Activated T-helper 2 cell treated with anti-CD3 and anti-CD28 coated beads, Interferon-gamma antibody, Interleukin-2, Interleukin-4, amounts not matched to agents 10 μg/mL and 5 μg/mL and 100 μg/mL, durations not matched to agents 14 hours and 24 hours and 36 hours (primary cell): ENCODE measurements around the gene DKKL1. TPM values are rescaled to one million over a fixed set of nuclear protein-coding genes. Genes with fewer than 3 reads are reported as not detected.
A peak's percentile ranks its signal among the peaks of the same experiment; 100 is the strongest.

ENCODE experiments used
- DNase-seq: peaks from one replicate; pipeline ENCODE4 v3.0.0; 2021; ENCODE audit warnings: low spot score
- H3K27ac Mint-ChIP-seq: one replicate; pipeline ENCODE4 v1.8.0; 2021; ENCODE audit warnings: mixed read lengths
- H3K27me3 Mint-ChIP-seq: one replicate; pipeline ENCODE4 v1.8.0; 2021; ENCODE audit warnings: low read depth, mixed read lengths
- H3K36me3 Mint-ChIP-seq: one replicate; pipeline ENCODE4 v1.8.0; 2021; ENCODE audit warnings: low read depth, mixed read lengths
- H3K4me1 Mint-ChIP-seq: one replicate; pipeline ENCODE4 v1.8.0; 2021; ENCODE audit warnings: low read depth, mixed read lengths
- H3K4me3 Mint-ChIP-seq: one replicate; pipeline ENCODE4 v1.8.0; 2021; ENCODE audit warnings: low read depth, mild to moderate bottlenecking, moderate library complexity, mixed read lengths
- H3K9me3 Mint-ChIP-seq: one replicate; pipeline ENCODE4 v1.8.0; 2021; ENCODE audit warnings: mixed read lengths
- intact Hi-C: fragments of 100-400 bp; cut with micrococcal nuclease; formaldehyde crosslinking; loops from one replicate; pipeline ENCODE4 v1.15.1; 2023
- total RNA-seq: library from RNA; stranded (reverse); gene quantifications from 2 replicates; pipeline ENCODE4 v1.2.3, GENCODE V29; 2022

DKKL1 gene
- total RNA-seq, 1 donor from 2014 or later: not detected

DNA sequence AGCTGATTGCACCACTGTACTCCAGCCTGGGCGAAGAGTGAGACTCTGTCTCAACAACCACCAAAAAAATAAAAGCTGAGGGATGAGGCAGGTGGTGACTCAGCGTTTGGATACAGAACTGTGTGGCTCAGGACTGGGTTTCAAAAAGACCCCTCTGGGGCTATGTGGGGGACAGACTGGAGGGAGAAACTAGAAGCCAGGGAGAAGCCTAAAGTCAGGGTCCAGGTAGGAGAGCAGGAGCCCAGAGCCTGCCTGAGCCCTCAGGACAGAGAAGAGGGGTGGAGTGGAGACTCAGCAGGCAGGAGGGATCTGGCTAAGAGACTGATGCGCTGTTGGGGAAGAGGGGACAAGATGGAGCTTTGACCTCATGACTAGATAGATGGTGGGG is 30.3 kb upstream of the DKKL1 start:
- DNase-seq: no peak
- peak overlapping the region; percentile 77 for H3K4me3 Mint-ChIP-seq
- H3K27me3 Mint-ChIP-seq: no peaks in the 10 kb centered on the region
- H3K36me3 Mint-ChIP-seq: peaks cover 28% of the 10 kb centered on the region
- H3K9me3 Mint-ChIP-seq: no peaks in the 10 kb centered on the region
- peak overlapping the region; percentile 92 for H3K27ac Mint-ChIP-seq
- peaks cover 55% of the 10 kb centered on the region for H3K4me1 Mint-ChIP-seq
- intact Hi-C loops: no loop called here

DNA sequence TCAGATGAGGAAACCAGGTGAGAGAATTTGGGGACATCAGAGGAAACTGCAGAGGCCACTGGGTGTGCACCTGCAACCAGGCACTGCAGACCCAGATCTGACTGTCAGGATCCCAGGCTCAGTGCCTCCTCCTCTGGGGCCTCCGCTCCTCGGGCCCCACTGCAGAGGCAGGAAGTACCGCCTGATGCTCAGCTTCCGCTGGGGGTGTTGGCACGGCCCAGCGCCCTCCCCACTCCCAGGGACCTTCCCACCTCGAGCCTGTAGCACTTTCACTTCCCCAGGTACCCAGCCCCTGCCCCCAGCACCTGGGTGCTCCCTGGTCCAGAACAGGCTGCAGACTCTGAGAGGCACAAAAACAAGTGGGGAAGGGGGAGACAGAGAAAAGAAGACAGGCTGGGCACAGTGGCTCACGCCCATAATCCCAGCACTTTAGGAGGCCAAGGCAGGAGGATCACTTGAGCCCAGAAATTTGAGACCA is 29.8 kb upstream of the DKKL1 start:
- Mint-ChIP-seq H3K27ac (peak overlapping the region; percentile 92), H3K4me1 (peaks cover 53% of the 10 kb centered on the region), H3K36me3 (peaks cover 30% of the 10 kb centered on the region), H3K27me3 (no peaks in the 10 kb centered on the region), H3K9me3 (no peaks in the 10 kb centered on the region), H3K4me3 (peak overlapping the region; percentile 77)
- peak; percentile 64 for DNase-seq
- intact Hi-C loops: no loop called here

DNA sequence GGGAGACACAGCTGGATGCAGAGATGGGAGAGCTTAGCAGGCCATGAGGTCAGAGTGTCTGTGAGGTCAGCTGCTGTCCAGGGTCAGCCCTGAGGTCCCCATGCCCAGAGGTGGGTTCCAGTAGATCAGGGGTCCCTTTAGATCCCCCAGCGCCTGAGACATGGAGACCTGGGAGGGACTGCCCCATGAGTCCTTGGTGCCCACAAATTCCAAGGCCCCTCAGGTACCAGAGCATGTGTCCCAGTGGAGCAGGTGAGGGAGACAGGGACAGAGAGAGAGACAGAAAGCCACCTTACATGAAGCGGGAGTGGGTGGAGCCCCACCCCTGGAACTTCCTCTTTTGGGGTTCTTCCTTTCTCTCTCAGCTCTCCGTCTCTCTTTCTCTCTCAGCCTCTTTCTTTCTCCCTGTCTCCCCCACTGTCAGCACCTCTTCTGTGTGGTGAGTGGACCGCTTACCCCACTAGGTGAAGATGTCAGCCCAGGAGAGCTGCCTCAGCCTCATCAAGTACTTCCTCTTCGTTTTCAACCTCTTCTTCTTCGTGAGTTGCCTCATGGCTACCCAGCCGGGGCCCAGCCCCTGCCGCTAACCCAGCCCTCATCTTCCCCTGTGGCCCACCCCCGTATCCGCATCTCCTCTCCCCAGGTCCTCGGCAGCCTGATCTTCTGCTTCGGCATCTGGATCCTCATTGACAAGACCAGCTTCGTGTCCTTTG is 28.4 kb upstream of the DKKL1 start, which contains the start of gene CD37:
TSS of gene CD37 (plus strand) at position 336 of the 713 bp plus-strand sequence. CDS start at position 471, 135 bp downstream.
- peak; percentile 54 for DNase-seq
- intact Hi-C loops: no loop called here
- peaks cover 36% of the 10 kb centered on the region for H3K36me3 Mint-ChIP-seq
- no peaks in the 10 kb centered on the region for H3K9me3 Mint-ChIP-seq
- H3K4me3 Mint-ChIP-seq: peak within 1 kb of the TSS; percentile 99
- H3K4me1 Mint-ChIP-seq: peaks cover 49% of the 10 kb centered on the region
- no peaks in the 10 kb centered on the region for H3K27me3 Mint-ChIP-seq
- H3K27ac Mint-ChIP-seq: peak within 1 kb of the TSS; percentile 99

DNA sequence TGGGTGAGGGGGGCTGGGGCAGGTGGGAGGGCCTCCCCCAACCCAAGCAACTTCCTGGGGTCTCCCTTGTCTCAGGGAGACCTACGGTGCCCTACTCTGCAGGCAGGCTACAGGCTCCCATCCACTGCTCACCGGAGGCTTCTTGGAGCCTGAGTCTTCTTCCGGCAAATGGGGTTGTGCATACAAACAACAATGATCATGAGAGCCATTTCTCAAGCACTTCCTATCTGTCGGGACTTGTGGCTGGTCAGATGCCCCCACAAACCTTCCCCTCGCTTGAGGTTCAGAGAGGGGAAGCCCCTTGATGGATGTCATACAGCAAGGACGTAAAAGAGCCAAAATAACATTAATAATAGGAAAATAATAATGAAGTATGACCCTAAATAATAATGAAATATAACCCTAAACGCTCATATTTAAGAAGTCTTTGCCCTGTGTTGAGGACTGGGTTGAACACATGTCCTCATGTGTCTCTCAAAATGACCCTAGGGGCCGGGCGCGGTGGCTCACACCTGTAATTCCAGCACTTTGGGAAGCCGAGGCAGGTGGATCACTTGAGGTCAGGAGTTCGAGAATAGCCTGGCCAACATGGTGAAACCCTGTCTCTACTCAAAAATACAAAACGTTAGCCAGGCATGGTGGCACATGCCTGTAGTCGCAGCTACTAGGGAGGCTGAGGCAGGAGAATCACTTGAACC is 27.7 kb upstream of the DKKL1 start:
- no peaks in the 10 kb centered on the region for H3K9me3 Mint-ChIP-seq
- H3K27me3 Mint-ChIP-seq: no peaks in the 10 kb centered on the region
- intact Hi-C loops: no loop called here
- peak overlapping the region; percentile 99 for H3K4me3 Mint-ChIP-seq
- peaks cover 37% of the 10 kb centered on the region for H3K36me3 Mint-ChIP-seq
- H3K4me1 Mint-ChIP-seq: peaks cover 50% of the 10 kb centered on the region
- peak overlapping the region; percentile 99 for H3K27ac Mint-ChIP-seq
- no peak for DNase-seq

DNA sequence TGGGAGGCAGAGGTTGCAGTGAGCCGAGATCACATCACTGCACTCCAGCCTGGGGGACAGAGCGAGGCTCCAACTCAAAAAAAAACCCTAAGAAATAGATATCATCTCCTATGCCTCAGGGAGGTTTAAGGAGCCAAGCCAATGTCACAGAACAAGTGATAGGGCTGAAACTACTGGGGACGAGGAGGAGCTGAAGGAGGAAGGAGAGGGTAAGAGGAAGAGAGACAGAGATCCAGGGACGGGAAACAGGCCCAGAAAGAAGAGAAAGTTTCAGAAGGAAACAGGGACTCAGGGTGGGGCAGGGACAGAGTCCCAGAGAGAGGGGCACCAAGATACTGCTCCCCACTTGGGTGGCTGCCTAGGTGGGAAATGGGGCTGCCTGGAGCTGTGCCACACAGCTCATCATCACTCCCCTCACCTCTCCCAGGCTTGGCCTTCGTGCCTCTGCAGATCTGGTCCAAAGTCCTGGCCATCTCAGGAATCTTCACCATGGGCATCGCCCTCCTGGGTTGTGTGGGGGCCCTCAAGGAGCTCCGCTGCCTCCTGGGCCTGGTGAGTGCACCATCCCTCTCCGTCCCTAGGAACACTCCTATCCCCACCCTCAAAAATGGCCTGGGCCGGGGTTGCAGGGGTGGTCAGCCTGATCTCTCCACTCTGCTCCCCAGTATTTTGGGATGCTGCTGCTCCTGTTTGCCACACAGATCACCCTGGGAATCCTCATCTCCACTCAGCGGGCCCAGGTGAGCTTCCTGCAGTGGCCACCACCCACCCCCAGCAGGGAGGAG is 27.0 kb upstream of the DKKL1 start:
- Mint-ChIP-seq H3K27ac (peak overlapping the region; percentile 99), H3K27me3 (no peaks in the 10 kb centered on the region), H3K4me1 (peaks cover 46% of the 10 kb centered on the region), H3K4me3 (peak overlapping the region; percentile 99), H3K9me3 (no peaks in the 10 kb centered on the region), H3K36me3 (peaks cover 37% of the 10 kb centered on the region)
- intact Hi-C loops: no loop called here
- DNase-seq: no peak

DNA sequence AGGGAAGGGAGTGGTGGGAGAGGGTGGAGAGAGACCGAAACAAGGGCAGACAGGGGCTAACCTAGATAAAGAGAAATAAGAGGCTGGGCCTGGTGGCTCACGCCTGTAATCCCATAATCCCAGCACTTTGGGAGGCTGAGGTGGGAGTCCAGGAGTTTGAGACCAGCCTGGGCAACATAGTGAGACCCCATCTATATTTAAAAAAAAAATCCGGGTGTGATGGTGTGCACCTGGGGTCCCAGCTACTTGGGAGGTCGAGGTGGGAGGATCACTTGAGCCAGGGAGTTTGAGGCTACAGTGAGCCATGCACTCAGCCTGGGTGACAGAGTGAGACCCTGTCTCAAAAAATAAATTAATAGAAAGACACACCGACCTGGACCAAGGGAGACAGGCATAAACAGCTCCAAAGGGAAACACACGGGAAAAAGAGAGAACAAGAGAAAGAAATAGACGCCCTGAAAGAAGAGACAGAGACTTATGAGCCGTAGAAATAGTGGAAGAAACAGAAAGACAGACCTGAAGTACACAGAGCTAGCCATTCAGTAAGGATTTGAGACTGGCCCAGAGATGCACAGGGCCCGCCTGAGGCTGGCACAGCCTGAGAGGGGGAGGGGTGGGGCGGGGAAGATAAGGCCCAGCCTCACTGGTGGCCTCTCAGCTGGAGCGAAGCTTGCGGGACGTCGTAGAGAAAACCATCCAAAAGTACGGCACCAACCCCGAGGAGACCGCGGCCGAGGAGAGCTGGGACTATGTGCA is 26.2 kb upstream of the DKKL1 start:
- intact Hi-C loops: no loop called here
- DNase-seq: no peak
- no peaks in the 10 kb centered on the region for H3K27me3 Mint-ChIP-seq
- peaks cover 37% of the 10 kb centered on the region for H3K36me3 Mint-ChIP-seq
- no peaks in the 10 kb centered on the region for H3K9me3 Mint-ChIP-seq
- H3K27ac Mint-ChIP-seq: peak overlapping the region; percentile 18
- H3K4me1 Mint-ChIP-seq: peaks cover 41% of the 10 kb centered on the region
- H3K4me3 Mint-ChIP-seq: peak overlapping the region; percentile 99

DNA sequence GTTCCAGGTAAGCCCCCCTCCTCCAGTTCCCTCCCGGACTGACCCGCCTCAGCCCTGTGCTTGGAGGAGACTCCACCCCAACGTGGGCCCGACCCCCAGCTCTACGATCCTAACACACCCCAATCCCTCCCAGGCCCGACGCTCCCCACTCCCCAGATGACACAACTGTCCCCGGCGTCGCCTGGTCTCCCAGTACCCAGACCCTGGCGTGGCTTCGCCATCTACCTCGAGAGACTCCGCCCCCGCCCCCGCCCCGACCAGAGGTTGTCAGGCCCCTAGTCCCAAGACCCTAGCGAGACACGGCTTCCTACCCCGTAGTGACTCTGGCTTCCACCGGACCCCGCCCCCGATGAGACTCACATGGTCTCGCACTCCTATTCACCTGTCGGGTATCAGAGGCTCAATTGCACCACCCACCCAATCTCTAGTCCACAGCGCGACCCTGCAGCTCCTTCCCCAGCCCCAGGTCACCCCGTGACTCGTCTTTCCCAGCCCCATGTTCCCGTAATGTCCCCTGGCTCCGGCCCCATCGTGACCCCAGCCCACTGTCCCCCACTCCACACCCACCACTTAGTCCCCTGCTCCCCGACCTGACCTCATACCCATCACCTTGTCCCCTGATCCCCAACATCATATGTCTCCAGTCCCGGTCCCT is 25.5 kb upstream of the DKKL1 start:
- Mint-ChIP-seq H3K9me3 (no peaks in the 10 kb centered on the region), H3K27me3 (no peaks in the 10 kb centered on the region), H3K27ac (no peak overlapping the region), H3K36me3 (peaks cover 37% of the 10 kb centered on the region), H3K4me1 (peaks cover 41% of the 10 kb centered on the region), H3K4me3 (no peak overlapping the region)
- intact Hi-C loops: no loop called here
- no peak for DNase-seq

DNA sequence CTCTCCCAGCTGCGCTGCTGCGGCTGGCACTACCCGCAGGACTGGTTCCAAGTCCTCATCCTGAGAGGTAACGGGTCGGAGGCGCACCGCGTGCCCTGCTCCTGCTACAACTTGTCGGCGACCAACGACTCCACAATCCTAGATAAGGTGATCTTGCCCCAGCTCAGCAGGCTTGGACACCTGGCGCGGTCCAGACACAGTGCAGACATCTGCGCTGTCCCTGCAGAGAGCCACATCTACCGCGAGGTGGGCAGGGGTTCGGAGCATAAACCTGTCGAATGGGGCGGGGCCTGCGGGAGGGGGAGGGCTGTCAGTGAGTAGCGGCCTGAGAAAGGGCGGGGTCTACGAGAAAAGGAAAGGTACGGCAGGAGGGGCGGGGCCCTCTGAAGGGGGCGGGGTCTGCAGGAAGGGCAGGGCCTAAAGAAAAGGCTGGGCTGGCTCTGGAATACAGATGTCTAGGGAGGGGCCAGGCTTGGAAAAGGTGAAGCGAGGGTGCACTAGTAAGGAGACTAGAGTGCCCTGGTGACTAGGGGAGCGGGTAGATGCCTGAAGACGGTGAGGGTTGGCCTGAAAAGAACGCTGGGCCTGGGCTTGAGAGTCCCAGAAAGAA is 24.9 kb upstream of the DKKL1 start:
- H3K9me3 Mint-ChIP-seq: no peaks in the 10 kb centered on the region
- H3K36me3 Mint-ChIP-seq: peaks cover 37% of the 10 kb centered on the region
- H3K27ac Mint-ChIP-seq: no peak overlapping the region

DNA sequence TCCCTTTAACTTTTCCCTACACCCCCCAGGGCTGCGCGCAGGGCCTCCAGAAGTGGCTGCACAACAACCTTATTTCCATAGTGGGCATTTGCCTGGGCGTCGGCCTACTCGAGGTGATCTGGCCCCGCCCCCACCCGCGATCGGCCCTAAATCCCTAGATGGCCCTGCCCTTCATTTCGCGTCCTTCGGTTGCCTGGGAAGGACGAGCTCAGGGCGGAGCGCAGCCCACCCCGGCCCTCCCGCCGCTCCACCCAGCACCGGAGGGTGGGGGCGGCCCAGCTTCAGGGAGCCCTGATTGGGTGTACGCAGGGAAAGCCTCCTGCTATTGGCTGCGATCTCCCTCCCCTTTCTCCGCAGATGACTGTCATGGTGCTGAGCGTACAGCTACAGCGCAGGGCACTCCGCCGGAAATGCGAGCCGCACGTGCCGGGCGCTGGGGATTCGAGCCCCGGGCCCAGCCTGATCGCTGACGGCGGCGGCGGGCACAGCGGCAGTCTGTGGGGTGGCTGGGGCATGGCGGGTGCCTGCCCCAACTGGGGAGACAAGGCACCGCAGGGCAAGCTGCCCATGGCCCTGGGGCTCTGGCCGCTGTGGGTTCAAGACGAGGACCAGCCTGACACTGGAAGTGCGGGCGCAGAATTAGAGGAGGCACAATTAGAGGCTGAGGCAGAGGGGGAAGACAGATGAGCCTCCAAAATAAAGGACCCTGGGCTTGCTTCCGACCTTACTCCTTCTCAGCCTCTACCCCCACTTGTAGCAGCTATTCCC is 24.2 kb upstream of the DKKL1 start:
- Mint-ChIP-seq H3K4me1 (peaks cover 30% of the 10 kb centered on the region), H3K4me3 (no peak overlapping the region), H3K9me3 (no peaks in the 10 kb centered on the region), H3K27me3 (no peaks in the 10 kb centered on the region), H3K36me3 (peaks cover 37% of the 10 kb centered on the region), H3K27ac (no peak overlapping the region)
- DNase-seq: no peak
- intact Hi-C loops: no loop called here

More for the DNA sequence above, 24.9 kb upstream of the DKKL1 start:
- intact Hi-C loops: no loop called here
- Mint-ChIP-seq H3K4me3 (no peak overlapping the region), H3K27me3 (no peaks in the 10 kb centered on the region), H3K4me1 (peaks cover 35% of the 10 kb centered on the region)
- no peak for DNase-seq

DNA sequence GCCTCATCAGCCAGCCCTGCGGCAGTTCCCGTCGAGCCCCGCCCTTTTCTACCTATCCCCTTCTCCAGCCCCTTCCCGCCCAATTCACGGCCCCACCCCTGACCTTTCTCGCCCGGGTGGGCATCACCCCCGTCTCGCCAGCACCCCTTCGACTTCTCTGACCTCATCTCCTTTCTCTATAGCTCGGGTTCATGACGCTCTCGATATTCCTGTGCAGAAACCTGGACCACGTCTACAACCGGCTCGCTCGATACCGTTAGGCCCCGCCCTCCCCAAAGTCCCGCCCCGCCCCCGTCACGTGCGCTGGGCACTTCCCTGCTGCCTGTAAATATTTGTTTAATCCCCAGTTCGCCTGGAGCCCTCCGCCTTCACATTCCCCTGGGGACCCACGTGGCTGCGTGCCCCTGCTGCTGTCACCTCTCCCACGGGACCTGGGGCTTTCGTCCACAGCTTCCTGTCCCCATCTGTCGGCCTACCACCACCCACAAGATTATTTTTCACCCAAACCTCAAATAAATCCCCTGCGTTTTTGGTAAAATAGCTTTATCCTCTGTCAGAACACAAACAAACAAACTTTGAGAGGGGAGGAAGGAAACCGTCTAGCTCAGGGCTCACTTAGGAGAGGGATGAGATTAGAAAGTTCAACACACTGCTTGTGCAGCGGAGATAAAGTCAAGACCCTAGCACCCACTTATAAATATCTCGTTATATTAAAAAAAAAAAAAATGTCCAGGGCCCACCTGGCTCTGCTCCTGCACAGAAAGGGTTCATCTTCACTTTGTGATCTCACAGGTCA is 23.4 kb upstream of the DKKL1 start:
- no peaks in the 10 kb centered on the region for H3K27me3 Mint-ChIP-seq
- H3K4me3 Mint-ChIP-seq: no peak overlapping the region
- H3K27ac Mint-ChIP-seq: peak overlapping the region; percentile 48
- no peaks in the 10 kb centered on the region for H3K9me3 Mint-ChIP-seq
- no peak for DNase-seq
- H3K36me3 Mint-ChIP-seq: peaks cover 37% of the 10 kb centered on the region
- H3K4me1 Mint-ChIP-seq: peaks cover 27% of the 10 kb centered on the region
- intact Hi-C loops: no loop called here
